CD1c-positive myeloid dendritic cell (primary cell): ENCODE measurements around the gene ZNF503.

ENCODE experiments used
- DNase-seq: peaks from one replicate; pipeline ENCODE4 v3.0.0-alpha.2; 2016; ENCODE audit errors: extremely low spot score

ZNF503 gene

GRCh38 chr10:75353183-75353582, 48.4 kb downstream of the ZNF503 start:
- no peak for DNase-seq

DNA sequence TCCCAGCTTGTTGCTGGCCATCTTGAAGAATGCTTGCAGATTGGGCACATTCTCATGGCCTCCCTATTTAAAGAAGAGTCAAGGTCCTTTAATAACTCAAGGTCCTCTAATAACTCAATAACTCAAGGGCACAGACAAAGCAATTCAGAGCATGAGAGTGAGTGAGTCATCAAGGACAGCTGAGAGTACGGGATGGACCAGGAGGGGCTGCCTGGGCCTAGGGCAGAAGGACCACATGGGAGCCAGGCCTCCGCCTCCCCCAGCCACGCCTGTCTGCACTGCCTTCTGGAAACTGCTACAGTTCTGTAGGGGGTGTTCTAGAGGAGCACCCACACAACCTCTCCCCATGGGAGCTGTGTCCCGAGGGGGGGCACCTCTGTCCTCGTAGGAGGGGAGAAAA, 48.9 kb downstream of the ZNF503 start:
- no peak for DNase-seq

DNA sequence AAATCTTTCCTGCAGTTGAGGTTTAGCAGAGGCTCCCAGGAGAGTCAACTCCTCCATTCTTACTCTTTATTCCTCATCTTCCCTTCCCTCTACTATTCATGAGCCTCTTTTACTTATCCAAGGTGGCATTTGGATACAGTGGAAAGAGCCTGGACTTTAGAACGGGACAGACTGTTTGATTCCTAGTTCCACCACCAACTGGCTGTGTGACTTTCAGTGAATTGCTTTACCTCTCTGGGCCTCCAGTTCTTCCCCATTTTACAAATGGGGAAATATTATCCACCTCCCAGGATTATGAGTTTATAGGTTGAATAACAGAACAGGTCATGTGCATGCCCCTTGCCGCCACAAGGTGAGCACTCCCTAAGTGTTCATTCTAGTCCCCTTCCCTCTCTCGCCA, 49.9 kb downstream of the ZNF503 start:
- DNase-seq, result no peak

- DNase-seq, result no peak
Measured at GRCh38 chr10:75350791-75351190, 50.8 kb downstream of the ZNF503 start.
